ENCODE results near the gene FTCDNL1. TPM values are rescaled to one million over a fixed set of nuclear protein-coding genes. Genes with fewer than 3 reads are reported as not detected.

Gene FTCDNL1
- total and polyA plus RNA-seq, 2 donors (not counting 1 experiment from before 2014, with no cell fraction given), result 1.7 to 1.9 TPM

DNA sequence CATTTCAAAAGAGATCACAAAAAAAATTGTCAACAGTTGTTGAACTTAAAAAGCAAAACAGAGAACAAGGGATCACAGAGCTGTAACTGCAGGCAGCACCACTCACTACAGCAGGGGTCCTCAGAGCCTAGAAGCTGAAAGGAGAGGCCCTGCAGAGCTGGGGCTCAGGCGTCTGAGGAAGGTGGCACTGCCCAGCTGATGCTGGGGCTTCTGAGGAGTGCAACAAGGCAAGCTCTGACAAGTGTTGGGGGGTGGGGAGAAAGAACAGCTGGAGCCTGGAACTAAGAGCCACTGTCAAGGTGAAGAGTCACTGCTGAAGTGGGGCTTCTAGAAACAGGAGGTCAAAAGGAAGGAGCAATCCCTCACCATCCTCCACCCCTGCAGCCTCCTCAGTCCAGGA, 46.2 kb downstream of the FTCDNL1 start:
- Mint-ChIP-seq H3K4me1 (no peaks in the 10 kb centered on the region), H3K27me3 (no peaks in the 10 kb centered on the region), H3K27ac (no peak overlapping the region), H3K4me3 (no peak overlapping the region), H3K9me3 (ENCODE audit: insufficient read depth) (no peaks in the 10 kb centered on the region)
- WGBS (ENCODE audit: insufficient coverage), result 60% methylated on average over 1 of the region's 1 CpG
- ChIA-PET POLR2A (no interaction called here), CTCF (no interaction called here)
- Histone ChIP-seq H3K36me3 (replicated peaks in 1 of 2; ENCODE audit: control extremely low read depth in 1 of 2, control insufficient read depth in 1 of 2, extremely low read depth in 1 of 2, insufficient read depth in 2 of 2, low read length in 1 of 2) (no peaks in the 10 kb centered on the region), H3K4me3 (ENCODE audit: control extremely low read depth in 1 of 5, extremely low read depth in 1 of 5, insufficient read depth in 1 of 5, low read depth in 2 of 5, low read length in 4 of 5) (no peak overlapping the region), H3K4me1 (ENCODE audit: control insufficient read depth in 2 of 2, insufficient read depth in 2 of 2, low read length in 2 of 2) (no peaks in the 10 kb centered on the region), H3K9me3 (ENCODE audit: control extremely low read depth in 1 of 3, control insufficient read depth in 2 of 3, insufficient read depth in 1 of 3, low read length in 2 of 3) (no peaks in the 10 kb centered on the region), H3K27ac (ENCODE audit: low read length in 2 of 2) (no peak overlapping the region), H4K20me1 (ENCODE audit: control insufficient read depth, insufficient read depth, low read length, poor library complexity, severe bottlenecking) (no peaks in the 10 kb centered on the region), H3K9ac (ENCODE audit: low read length) (no peak overlapping the region), H3K27me3 (replicated peaks in 1 of 4; ENCODE audit: control extremely low read depth in 1 of 4, control insufficient read depth in 3 of 4, insufficient read depth in 4 of 4, low read length in 3 of 4) (no peaks in the 10 kb centered on the region), H3K79me2 (ENCODE audit: control insufficient read depth, insufficient read depth, low read length) (no peaks in the 10 kb centered on the region), H3K4me2 (replicated peaks; ENCODE audit: low read depth, low read length, poor library complexity, severe bottlenecking) (no peak overlapping the region), H2AFZ (ENCODE audit: insufficient read depth, low read depth, low read length, poor library complexity, severe bottlenecking) (no peak overlapping the region)
- ATAC-seq (ENCODE audit: low read depth) (no peak), DNase-seq (no peak)
- intact Hi-C loops (cut with micrococcal nuclease), result no loop called here
- TF ChIP-seq EZH2 (IDR thresholded peaks at IDR 0.05; ENCODE audit: borderline replicate concordance, insufficient read depth, low read depth, low read length, poor library complexity, severe bottlenecking), result no peak
- TF ChIP-seq, protein P1, sequence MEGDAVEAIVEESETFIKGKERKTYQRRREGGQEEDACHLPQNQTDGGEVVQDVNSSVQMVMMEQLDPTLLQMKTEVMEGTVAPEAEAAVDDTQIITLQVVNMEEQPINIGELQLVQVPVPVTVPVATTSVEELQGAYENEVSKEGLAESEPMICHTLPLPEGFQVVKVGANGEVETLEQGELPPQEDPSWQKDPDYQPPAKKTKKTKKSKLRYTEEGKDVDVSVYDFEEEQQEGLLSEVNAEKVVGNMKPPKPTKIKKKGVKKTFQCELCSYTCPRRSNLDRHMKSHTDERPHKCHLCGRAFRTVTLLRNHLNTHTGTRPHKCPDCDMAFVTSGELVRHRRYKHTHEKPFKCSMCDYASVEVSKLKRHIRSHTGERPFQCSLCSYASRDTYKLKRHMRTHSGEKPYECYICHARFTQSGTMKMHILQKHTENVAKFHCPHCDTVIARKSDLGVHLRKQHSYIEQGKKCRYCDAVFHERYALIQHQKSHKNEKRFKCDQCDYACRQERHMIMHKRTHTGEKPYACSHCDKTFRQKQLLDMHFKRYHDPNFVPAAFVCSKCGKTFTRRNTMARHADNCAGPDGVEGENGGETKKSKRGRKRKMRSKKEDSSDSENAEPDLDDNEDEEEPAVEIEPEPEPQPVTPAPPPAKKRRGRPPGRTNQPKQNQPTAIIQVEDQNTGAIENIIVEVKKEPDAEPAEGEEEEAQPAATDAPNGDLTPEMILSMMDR (IDR thresholded peaks at IDR 0.05), result no peak

- no peaks in the 10 kb centered on the region for H3K4me1 Mint-ChIP-seq
- ATAC-seq (ENCODE audit: low read depth) (no peak), DNase-seq (no peak)
- H4K20me1 ChIP-seq (ENCODE audit: control insufficient read depth, insufficient read depth, low read length, poor library complexity, severe bottlenecking), result no peaks in the 10 kb centered on the region
- no peaks in the 10 kb centered on the region for H3K36me3 ChIP-seq (replicated peaks in 1 of 2; ENCODE audit: control extremely low read depth in 1 of 2, control insufficient read depth in 1 of 2, extremely low read depth in 1 of 2, insufficient read depth in 2 of 2, low read length in 1 of 2)
- no peak overlapping the region for H3K27ac ChIP-seq (ENCODE audit: low read length in 2 of 2)
- H3K4me2 ChIP-seq (replicated peaks; ENCODE audit: low read depth, low read length, poor library complexity, severe bottlenecking), result no peak overlapping the region
- H2AFZ ChIP-seq (ENCODE audit: insufficient read depth, low read depth, low read length, poor library complexity, severe bottlenecking), result no peak overlapping the region
- no peaks in the 10 kb centered on the region for H3K27me3 ChIP-seq (replicated peaks in 1 of 4; ENCODE audit: control extremely low read depth in 1 of 4, control insufficient read depth in 3 of 4, insufficient read depth in 4 of 4, low read length in 3 of 4)
- no peak overlapping the region for H3K9ac ChIP-seq (ENCODE audit: low read length)
- TF ChIP-seq, protein P1 (IDR thresholded peaks at IDR 0.05), result no peak
- no peak for TF ChIP-seq EZH2 (IDR thresholded peaks at IDR 0.05; ENCODE audit: borderline replicate concordance, insufficient read depth, low read depth, low read length, poor library complexity, severe bottlenecking)
- H3K9me3 ChIP-seq (ENCODE audit: control extremely low read depth in 1 of 3, control insufficient read depth in 2 of 3, insufficient read depth in 1 of 3, low read length in 2 of 3), result no peaks in the 10 kb centered on the region
- 53% methylated on average over 3 of the region's 10 CpGs for WGBS (ENCODE audit: insufficient coverage)
- H3K4me3 ChIP-seq (ENCODE audit: control extremely low read depth in 1 of 5, extremely low read depth in 1 of 5, insufficient read depth in 1 of 5, low read depth in 2 of 5, low read length in 4 of 5), result no peak overlapping the region
- H3K9me3 Mint-ChIP-seq (ENCODE audit: insufficient read depth), result no peaks in the 10 kb centered on the region
- CTCF ChIA-PET, result interaction anchor here (0.5 kb wide), 1 partner anchor 1502 kb away, joined by 3 read pairs; no protein-coding TSS in a partner anchor
- no peaks in the 10 kb centered on the region for H3K4me1 ChIP-seq (ENCODE audit: control insufficient read depth in 2 of 2, insufficient read depth in 2 of 2, low read length in 2 of 2)
- H3K4me3 Mint-ChIP-seq, result no peak overlapping the region
- intact Hi-C loops (cut with micrococcal nuclease), result no loop called here
- H3K79me2 ChIP-seq (ENCODE audit: control insufficient read depth, insufficient read depth, low read length), result no peaks in the 10 kb centered on the region
- no peak overlapping the region for H3K27ac Mint-ChIP-seq
- POLR2A ChIA-PET, result no interaction called here
- no peaks in the 10 kb centered on the region for H3K27me3 Mint-ChIP-seq
Measured at GRCh38 chr2:199798831-199799580, 52.0 kb downstream of the FTCDNL1 start.
